Stimulated activated CD8-positive, alpha-beta memory T cell treated with anti-CD3 and anti-CD28 coated beads, Interleukin-2, amount 100 ng/mL, for 48 hours (primary cell): ENCODE results near the gene PCSK6.
A peak's percentile ranks its signal among the peaks of the same experiment; 100 is the strongest.

Experiments used
- DNase-seq, 2 donors: peaks; one replicate each; pipeline ENCODE4 v3.0.0-alpha.2; 2020; ENCODE audit warnings: low read depth in 2 of 2

The PCSK6 gene

DNA sequence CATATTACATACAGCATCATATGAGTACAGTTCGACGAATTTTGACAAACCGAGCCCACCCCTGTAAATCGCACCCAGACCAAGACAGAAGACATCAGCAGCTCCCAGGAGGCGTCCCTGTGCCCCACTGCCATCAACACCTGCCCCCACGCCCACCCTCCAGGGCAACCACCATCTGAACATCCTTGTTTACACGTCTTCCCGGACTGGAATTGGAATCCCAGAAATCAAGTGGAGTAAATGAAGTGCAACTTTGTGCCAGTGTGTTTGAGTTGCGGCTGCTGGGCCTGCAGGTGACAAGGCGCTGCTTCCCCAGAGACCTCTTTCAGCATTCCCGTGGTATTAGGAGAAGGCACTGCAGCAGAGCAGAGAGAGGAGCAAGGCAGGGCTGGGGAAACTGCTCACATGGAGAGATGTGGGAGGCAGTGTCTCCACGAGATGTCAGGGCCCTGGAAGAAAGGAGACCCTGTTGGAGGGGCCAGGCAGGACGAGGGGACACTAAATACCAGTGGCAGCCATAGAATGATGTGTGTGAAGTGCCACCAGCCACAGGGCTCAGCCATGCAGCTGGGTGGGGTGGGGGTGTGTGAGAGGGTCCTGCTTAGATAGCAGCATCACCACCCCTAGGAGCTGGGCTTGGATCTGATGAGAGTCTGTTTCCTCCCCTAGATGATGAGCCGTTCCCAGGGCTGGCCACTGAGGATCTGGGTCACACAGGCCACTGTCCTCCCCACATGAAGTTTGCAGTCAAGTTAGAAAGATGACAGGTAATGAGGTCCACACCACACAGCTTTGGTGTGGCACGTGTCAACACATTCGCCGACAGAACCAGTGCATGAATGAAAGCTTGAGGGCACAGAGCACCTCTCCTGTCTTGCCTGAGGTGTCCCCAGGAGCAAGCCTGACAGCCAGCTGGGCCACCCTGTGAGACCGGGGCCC is 33.4 kb upstream of the PCSK6 start:
- DNase-seq: no peak

DNA sequence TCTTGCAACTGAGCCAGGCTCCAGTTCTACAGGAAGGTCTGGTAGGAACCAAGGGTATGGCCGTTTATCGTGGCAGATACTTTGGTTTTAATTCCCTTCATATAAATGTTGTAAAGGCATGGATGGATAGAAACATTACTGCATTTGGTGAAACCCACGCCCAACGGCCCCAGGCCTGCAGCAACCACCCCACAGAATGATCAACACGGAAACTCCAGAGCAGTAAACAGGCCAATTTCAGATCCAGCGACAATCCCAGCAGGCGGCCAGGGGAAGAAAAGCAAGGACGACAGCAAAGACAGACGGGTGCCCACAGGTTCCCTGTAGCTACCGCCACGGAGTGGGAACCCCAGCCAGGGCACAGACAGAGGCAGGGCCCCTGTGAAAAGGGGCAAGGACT is 32.6 kb upstream of the PCSK6 start:
- no peak for DNase-seq

DNA sequence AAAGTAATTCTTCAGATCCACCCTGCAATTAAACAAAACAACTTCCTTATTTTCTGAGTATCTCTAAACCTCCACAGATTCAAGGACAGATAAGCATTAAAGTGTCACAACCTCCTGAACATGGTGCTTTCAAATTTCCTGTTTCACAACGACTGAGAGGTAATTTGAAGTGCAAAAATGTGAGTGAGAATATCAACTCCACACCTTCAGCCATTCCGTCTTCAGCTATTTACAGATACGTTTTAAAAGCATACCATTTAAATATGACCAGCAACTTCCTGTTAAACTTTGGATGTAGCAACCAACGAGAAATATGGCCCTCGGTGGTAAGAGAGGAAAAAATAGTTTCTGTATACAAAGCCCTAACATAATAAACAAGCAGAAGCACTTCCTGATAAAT is 32.1 kb upstream of the PCSK6 start:
- DNase-seq: no peak

DNA sequence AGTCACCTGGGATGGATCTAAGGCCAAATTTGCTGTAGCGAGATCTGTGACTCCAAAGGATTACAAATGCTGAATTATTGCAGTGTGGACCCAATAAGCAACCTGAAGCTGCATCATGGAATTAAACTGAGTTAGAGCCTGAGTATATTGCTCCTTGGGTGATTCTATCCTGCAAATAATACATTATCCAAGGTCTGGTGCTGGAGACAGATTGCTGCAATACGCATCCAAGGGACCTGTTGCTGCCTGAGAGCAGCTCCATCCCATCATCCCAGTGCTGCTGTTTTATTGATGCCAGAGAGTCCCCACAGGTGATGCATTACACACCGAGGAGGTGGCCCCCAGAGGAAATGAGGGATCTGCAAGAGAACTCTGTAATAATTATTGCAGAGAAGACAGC is 31.6 kb upstream of the PCSK6 start:
- no peak for DNase-seq

GRCh38 chr15:101520395-101520794 is 30.9 kb upstream of the PCSK6 start:
- DNase-seq: no peak

GRCh38 chr15:101517504-101517903 is 28.0 kb upstream of the PCSK6 start:
- no peak for DNase-seq

DNA sequence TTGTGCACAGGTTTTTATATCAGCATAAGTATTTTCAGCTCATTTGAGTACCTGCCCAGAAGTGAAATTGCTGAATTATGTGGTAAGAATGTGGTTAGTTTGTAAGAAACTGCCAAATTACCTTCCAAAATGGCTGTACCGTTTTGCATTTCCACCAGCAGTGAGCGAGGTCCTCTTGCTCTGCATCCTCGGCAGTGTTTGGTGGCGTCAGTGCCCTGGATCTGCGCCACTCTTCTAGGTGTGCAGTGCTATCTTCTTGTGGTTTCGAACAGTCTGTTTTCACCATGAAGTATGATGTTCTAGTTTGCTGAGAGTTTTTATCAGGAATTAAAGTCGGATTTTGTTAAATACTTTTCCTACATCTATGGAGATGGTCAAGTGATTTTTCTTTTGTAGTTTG is 24.8 kb upstream of the PCSK6 start:
- no peak for DNase-seq

DNA sequence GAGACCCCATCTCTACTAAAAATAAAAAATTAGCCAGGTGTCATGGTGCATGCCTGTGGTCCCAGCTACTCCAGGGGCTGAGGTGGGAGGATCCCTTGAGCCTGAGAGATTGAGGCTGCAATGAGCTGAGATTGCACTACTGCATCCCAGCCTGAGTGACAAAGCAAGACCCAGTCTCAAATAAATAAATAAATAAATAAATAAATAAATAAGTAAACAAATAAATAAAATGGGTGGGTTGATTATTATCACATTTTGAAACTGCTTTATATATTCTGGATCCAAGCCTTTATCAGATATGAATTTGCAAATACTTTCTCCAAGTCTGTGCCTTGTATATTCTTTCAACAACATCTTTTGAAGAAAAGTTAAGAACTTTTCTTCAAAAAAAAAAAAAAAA is 22.2 kb upstream of the PCSK6 start:
- no peak for DNase-seq

GRCh38 chr15:101510212-101511197 is 21.0 kb upstream of the PCSK6 start:
- no peak for DNase-seq

- DNase-seq: no peak
Measured at GRCh38 chr15:101509279-101509678, 19.8 kb upstream of the PCSK6 start.

- DNase-seq: no peak
Measured at GRCh38 chr15:101506491-101506890, 17.0 kb upstream of the PCSK6 start.

- DNase-seq: no peak
Measured at GRCh38 chr15:101505610-101506337, 16.3 kb upstream of the PCSK6 start.

GRCh38 chr15:101504866-101505609 is 15.5 kb upstream of the PCSK6 start:
- DNase-seq: no peak

- no peak for DNase-seq
Measured at GRCh38 chr15:101504373-101504772, 14.9 kb upstream of the PCSK6 start.

- no peak for DNase-seq
Measured at GRCh38 chr15:101503296-101503599, 13.7 kb upstream of the PCSK6 start.

DNA sequence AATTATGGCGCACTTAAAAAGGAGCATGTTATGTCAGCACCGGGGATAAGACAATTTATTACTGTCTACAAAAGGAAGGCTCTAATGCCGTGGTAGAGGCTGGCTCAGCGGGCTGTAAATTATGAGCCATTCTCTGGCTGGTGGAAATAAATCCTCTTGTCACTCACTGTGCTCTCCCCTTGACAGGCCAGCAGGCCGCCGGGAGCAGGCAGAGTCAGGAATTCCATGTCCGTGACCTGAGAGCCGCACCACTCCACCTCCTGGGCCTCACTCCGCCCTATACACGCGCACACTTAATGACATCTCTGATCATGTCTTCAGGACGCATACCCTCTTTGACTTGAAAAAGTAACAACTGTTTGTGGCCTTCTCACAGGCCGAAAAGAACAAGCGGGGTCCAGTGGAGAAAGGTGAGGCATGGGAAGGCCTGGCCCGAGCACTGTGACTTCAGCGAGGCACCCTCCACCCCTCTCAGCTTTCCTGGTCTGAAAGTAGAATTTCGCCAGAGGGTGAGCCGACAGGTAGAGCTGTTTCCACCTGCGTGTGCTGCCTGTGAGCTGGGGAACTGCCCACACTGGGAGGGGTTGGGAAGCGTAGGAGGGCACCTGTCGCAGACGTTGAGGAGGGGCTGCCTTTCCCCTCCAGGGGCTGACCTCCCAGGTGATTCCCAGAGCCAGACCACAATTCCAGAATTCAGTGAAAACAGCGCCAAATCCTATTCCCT is 13.2 kb upstream of the PCSK6 start:
- no peak for DNase-seq

DNA sequence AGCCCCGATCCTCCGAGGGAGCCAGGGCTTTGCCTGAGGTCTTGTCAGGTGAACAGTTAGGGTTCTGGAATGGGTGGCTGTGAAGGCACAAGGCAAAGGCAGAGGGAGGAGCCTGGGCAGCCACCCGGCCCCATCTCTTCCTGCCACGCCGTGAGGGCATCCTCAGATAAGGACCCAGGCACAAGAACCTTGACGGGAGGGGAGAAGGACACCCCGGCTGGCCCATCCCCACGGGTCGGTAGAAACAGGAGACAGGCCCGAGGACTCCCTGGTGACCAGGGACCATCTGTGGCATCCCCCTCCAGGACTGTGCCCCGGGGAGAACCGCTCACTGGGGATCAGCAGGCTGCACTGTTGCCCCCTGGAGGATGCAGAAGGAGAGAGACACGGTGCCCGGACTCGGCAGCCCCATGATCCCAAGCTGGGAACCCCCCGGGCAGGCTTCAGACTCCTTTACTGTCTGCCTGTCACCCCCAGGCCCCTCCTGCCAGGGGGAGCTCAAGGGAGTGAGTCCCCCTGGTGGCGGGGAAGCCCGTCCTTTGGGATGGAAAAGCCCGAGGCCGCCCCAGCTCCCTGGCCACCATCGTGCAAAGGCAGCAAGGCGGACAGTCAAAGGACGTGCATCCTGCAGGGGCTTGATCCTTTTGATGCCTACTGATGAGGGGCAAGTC is 12.3 kb upstream of the PCSK6 start:
- peak in 1 of 2 donors; percentile 40 for DNase-seq

DNA sequence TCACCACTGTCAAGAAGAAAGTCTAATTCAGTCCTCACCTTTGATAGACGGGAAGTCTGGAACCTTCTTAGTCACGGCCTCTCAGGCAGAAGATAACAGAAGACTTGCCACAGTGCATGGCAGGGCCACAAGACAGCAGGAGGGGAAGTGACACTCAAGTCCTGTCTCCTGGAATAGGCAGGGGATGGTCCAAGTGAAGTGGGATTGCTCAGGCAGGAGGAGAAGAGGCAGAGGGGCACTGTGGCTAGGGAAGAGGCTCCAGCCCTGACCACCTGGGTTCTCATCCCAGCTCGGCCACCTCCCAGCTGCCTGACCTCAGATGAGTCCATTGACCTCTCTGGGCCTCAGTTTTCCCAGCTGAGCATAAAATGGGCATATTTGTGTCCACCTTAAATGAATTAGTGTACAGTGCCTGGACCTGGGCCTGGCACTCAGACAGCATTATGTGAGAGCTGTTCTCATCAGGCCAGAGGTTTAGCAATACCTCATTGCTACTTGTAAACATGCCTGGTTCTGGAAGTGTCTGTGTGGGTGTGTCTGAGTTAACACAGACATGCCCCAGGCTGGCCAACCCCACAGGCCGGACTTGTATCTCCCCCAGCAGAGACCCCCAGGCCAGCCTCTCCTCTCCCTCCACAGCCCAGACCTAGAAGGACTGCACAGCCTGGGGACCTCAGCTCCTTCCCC is 11.5 kb upstream of the PCSK6 start:
- no peak for DNase-seq
